Measurements from ENCODE around the gene PRORP.

PRORP gene

DNA sequence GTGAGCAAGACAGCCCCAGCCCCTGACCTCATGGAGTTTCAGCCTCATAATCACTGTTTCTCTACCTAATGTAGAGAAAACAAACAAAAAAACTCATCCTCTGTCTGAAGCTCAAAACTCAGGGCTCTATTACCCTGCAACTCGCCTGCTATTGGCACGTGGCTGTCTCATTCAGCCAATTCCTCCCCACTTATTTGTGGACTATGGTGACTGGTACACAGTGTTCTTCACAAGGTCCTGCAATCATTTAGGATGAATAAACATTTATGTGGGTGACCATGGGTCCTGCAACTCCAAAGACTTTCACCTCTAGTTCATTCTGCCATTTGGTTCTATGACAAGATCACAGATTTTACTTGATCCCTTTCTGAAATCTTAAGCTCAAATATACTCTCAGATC lies 5.2 kb upstream of the PRORP start:
- no peak for DNase-seq (ENCODE audit: low read depth in 2 of 2)
- no peak overlapping the region for H3K4me3 ChIP-seq (replicated peaks in 1 of 2; ENCODE audit: low read depth in 2 of 2, low read length in 2 of 2)
- TF ChIP-seq, protein P1, sequence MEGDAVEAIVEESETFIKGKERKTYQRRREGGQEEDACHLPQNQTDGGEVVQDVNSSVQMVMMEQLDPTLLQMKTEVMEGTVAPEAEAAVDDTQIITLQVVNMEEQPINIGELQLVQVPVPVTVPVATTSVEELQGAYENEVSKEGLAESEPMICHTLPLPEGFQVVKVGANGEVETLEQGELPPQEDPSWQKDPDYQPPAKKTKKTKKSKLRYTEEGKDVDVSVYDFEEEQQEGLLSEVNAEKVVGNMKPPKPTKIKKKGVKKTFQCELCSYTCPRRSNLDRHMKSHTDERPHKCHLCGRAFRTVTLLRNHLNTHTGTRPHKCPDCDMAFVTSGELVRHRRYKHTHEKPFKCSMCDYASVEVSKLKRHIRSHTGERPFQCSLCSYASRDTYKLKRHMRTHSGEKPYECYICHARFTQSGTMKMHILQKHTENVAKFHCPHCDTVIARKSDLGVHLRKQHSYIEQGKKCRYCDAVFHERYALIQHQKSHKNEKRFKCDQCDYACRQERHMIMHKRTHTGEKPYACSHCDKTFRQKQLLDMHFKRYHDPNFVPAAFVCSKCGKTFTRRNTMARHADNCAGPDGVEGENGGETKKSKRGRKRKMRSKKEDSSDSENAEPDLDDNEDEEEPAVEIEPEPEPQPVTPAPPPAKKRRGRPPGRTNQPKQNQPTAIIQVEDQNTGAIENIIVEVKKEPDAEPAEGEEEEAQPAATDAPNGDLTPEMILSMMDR (IDR thresholded peaks at IDR 0.05; ENCODE audit: low read depth, low read length), result no peak

DNA sequence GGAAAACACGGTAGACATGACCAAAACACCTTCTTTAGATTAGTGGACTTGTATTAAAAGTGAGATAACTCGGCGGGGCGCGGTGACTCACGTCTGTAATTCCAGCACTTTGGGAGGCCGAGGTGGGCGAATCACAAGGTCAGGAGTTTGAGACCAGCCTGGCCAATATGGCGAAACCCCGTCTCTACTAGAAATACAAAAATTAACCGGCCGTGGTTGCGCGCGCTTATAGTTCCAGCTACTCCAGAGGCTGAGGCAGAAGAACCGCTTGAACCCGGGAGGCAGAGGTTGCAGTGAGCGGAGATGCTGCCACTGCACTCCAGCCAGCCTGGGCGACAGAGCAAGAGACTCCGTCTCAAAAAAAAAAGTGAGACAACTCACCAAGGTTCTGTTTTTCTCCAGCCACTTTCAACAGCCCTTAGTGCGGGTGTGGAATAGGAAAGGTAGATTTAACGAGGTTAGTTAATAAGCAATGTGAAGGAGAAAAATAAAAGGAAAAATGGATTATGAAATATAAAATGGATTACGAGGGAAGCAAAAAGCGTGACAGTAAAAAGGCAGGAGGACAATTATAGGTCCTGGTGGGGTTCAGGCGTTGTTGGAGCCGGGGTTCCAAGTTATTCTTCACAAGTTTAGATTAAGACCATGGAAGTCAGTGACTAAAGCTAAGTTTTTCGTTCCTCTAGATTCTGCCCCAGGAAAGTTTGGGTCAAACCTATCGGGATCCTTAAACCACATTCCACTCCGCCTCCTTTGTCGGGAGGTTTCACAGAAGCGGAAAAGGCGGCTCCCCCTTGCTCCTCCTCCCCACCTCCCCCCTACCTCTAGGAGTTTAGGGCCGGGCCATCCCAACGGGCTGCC lies 1.1 kb upstream of the PRORP start:
- peak; percentile 26 to 96 for DNase-seq (ENCODE audit: low read depth in 2 of 2)
- peak overlapping the region; percentile 77 to 92 for H3K4me3 ChIP-seq (replicated peaks in 1 of 2; ENCODE audit: low read depth in 2 of 2, low read length in 2 of 2)
- TF ChIP-seq, protein P1 (IDR thresholded peaks at IDR 0.05; ENCODE audit: low read depth, low read length), result no peak

DNA sequence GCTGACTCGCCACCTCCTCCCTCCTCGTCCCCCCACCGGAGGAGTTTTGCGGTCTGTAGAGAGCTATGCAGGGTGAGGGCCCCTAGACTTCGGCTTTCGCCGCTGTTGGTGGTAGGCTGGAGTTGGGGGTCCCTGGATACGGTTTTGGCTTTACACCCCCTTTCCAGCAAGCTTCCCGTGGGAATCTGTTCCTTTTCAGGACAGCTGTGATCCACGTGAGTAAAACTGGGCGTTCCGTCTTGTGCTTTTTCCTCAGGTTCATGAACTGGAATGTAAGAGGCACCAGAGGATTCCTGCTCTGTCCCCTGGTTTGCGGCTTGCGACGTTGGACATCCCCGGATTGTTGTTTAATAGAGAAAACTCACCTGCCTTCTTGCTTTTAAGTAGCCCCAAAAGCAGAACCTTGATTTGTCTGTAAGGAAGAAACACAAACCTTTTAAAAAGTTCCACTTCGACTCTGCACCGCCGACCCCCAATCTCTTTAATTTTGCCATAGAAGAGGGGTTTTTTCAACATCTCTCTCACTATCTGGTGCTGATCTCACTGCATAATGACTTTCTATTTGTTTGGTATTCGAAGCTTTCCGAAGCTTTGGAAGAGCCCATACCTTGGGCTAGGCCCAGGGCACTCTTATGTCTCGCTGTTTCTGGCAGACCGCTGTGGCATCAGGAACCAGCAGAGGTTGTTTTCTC lies 490 bp downstream of the PRORP start:
- H3K4me3 ChIP-seq (replicated peaks in 1 of 2; ENCODE audit: low read depth in 2 of 2, low read length in 2 of 2), result peak overlapping the region; percentile 77 to 92
- TF ChIP-seq, protein P1 (IDR thresholded peaks at IDR 0.05; ENCODE audit: low read depth, low read length), result no peak
- peak; percentile 58 to 66 for DNase-seq (ENCODE audit: low read depth in 2 of 2)

DNA sequence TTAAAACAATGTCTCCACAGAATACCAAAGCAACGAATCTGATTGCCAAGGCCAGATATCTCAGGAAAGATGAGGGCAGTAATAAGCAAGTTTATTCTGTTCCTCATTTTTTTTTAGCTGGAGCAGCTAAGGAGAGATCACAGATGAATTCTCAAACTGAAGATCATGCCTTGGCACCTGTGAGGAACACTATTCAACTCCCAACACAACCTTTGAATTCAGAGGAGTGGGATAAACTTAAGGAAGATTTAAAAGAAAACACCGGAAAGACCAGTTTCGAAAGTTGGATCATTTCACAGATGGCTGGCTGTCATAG lies 994 bp downstream of the PRORP start:
- H3K4me3 ChIP-seq (replicated peaks in 1 of 2; ENCODE audit: low read depth in 2 of 2, low read length in 2 of 2), result peak overlapping the region; percentile 77 to 92
- DNase-seq (ENCODE audit: low read depth in 2 of 2), result no peak
- TF ChIP-seq, protein P1 (IDR thresholded peaks at IDR 0.05; ENCODE audit: low read depth, low read length), result no peak

DNA sequence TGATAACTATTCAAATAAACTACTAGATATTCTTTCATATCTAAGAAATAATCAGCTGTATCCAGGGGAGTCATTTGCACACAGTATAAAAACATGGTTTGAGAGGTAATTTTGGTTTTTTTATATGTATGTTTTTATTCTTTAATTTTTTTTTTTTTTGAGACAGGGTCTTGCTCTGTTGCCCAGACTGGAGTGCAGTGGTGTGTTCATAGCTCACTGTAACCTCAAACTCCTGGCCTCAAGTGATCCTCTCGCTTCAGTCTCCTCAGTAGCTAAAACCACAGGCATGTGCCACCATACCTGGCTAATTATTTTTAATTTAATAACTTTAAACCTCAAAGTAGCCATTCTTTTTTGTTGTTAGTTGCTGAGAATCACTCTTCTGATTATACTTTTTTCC lies 1.8 kb downstream of the PRORP start:
- DNase-seq (ENCODE audit: low read depth in 2 of 2), result no peak
- TF ChIP-seq, protein P1 (IDR thresholded peaks at IDR 0.05; ENCODE audit: low read depth, low read length), result no peak
- no peak overlapping the region for H3K4me3 ChIP-seq (replicated peaks in 1 of 2; ENCODE audit: low read depth in 2 of 2, low read length in 2 of 2)

DNA sequence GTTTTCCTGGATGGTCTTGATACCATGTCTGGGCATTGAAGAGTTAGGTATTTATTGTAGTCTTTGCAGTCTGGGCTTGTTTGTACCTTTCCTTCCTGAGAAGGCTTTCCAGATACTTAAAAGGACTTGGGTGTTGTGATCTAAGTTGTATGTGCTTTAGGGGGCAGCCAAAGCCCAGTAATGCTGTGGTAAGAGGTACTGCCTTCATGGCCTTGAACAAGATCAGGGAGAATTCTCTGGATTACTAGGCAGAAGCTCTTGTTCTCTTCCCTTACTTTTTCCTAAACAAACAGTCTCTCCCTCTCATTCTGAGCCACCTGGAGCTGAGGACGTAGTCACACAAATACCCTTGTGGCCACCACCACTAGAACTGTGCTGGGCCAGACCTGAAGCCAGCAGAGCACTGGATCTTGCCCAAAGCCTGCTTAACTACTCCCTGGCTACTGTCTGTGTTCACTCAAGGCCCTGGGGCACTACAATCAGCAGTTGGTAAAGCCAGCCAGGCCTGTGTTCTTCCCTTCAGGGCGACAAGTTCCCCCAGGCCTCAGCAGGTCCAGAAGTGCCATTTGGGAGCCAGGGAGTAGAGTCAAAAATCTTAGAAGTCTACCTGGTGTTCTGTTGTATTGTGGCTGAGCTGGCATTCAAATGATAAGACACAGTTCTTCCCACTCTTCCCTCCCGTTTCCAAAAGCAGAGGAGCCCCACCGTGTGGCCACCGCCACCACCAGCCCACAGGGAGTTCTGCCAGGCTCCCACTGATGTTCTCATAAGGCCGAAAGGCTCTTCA lies 11.4 kb downstream of the PRORP start:
- no peak overlapping the region for H3K4me3 ChIP-seq (replicated peaks in 1 of 2; ENCODE audit: low read depth in 2 of 2, low read length in 2 of 2)
- peak in 1 of 2 donors; percentile 58 for DNase-seq (ENCODE audit: low read depth in 2 of 2)
- TF ChIP-seq, protein P1 (IDR thresholded peaks at IDR 0.05; ENCODE audit: low read depth, low read length), result no peak

Data from cardiac fibroblast (primary cell).